A673 (cell line): ENCODE data around the gene EVX2. TPM values are rescaled to one million over a fixed set of nuclear protein-coding genes. Genes with fewer than 3 reads are reported as not detected.

ENCODE experiments used
- BruUV-seq: library from RNA; stranded (reverse); fragments of 400-500 nt; replicated peaks from 2 replicates; lab custom pipeline; 2021; lab: Mats Ljungman, UMichigan
- CTCF ChIA-PET: fragments of 300-600 bp; sonication (Branson Sonifier 250); formaldehyde crosslinking; loops from one replicate; lab custom pipeline; 2022; ENCODE audit warnings: antibody characterized with exemption; lab: Charles Lee
- POLR2A ChIA-PET: fragments of 300-600 bp; sonication (Branson Sonifier 250); formaldehyde crosslinking; loops from one replicate; lab custom pipeline; 2022; ENCODE audit warnings: antibody characterized with exemption; ENCODE audit not compliant: low non-redundant PET; lab: Charles Lee
- DNase-seq: peaks from one replicate; pipeline ENCODE4 v3.0.0-alpha.2; 2015; ENCODE audit warnings: low spot score
- H3K27ac ChIP-seq: fragments of 200-600 bp; sonication (generic); 2 replicates; pipeline ENCODE4 v1.5.1; 2016; ENCODE audit warnings: mixed run types, low read depth, mild to moderate bottlenecking, mixed read lengths, antibody characterized with exemption, low read length; ENCODE audit not compliant: poor library complexity, severe bottlenecking
- H3K27me3 ChIP-seq: fragments of 200-600 bp; sonication (generic); replicated peaks from 2 replicates; pipeline ENCODE4 v1.6.1; 2017; ENCODE audit warnings: mixed run types, low read depth, mild to moderate bottlenecking, mixed read lengths, antibody characterized with exemption, low read length; ENCODE audit not compliant: insufficient read depth, poor library complexity
- H3K36me3 ChIP-seq: fragments of 200-600 bp; sonication (generic); 2 replicates; pipeline ENCODE4 v1.6.1; 2016; ENCODE audit warnings: mixed run types, mild to moderate bottlenecking, mixed read lengths, antibody characterized with exemption, low read length; ENCODE audit not compliant: insufficient read depth, poor library complexity, severe bottlenecking
- H3K4me1 ChIP-seq: fragments of 200-600 bp; sonication (generic); 2 replicates; pipeline ENCODE4 v1.6.1; 2017; ENCODE audit warnings: mixed run types, mild to moderate bottlenecking, mixed read lengths, antibody characterized with exemption, low read length; ENCODE audit not compliant: insufficient read depth, poor library complexity, severe bottlenecking
- H3K4me3 ChIP-seq: fragments of 200-600 bp; sonication (generic); 2 replicates; pipeline ENCODE4 v1.5.1; 2016; ENCODE audit warnings: low read depth, mixed run types, mild to moderate bottlenecking, mixed read lengths, low read length; ENCODE audit not compliant: poor library complexity, severe bottlenecking
- H3K9me3 ChIP-seq: fragments of 200-600 bp; sonication (generic); 2 replicates; pipeline ENCODE4 v1.6.1; 2016; ENCODE audit warnings: mixed run types, low read depth, mild to moderate bottlenecking, mixed read lengths, antibody characterized with exemption, low read length; ENCODE audit not compliant: poor library complexity, severe bottlenecking
- CTCF ChIP-seq: fragments of 300-800, 200-600 bp; sonication (generic); conservative IDR thresholded peaks from 2 replicates; pipeline ENCODE4 v1.5.1; 2017; ENCODE audit warnings: low read depth, mild to moderate bottlenecking, antibody characterized with exemption, low read length, moderate library complexity, mixed read lengths
- EZH2 ChIP-seq: fragments of 200-600 bp; sonication (generic); IDR thresholded peaks from 2 replicates; pipeline ENCODE4 v1.6.1; 2017; ENCODE audit warnings: borderline replicate concordance, low read depth, mild to moderate bottlenecking, mixed read lengths, antibody characterized with exemption, low read length; ENCODE audit not compliant: poor library complexity, severe bottlenecking
- intact Hi-C: fragments of 100-400 bp; cut with micrococcal nuclease; formaldehyde crosslinking; loops from one replicate; pipeline ENCODE4 v1.10.0; 2022; ENCODE audit not compliant: unreplicated experiment
- total RNA-seq: library from RNA; stranded (reverse); gene quantifications from 2 replicates; pipeline ENCODE4 v1.2.3, GENCODE V29; 2021

The EVX2 gene
- total RNA-seq, 1 experiment from 2014 or later: 0.41 TPM

- peaks cover 7% of the 10 kb centered on the region for H3K36me3 ChIP-seq
- peak overlapping the region; percentile 87 for H3K27ac ChIP-seq
- no peaks in the 10 kb centered on the region for H3K27me3 ChIP-seq
- TF ChIP-seq EZH2 (no peak), CTCF (no peak)
- intact Hi-C loops: loop anchor here (5.0 to 10.0 kb wide), 3 partner anchors 1063 to 1393 kb away; partner anchors contain the start of gene CHN1
- ChIA-PET POLR2A (no interaction called here), CTCF (no interaction called here)
- H3K9me3 ChIP-seq: no peaks in the 10 kb centered on the region
- DNase-seq: no peak
- BruUV-seq: no TSS peak
- peak overlapping the region; percentile 68 for H3K4me3 ChIP-seq
- peaks cover 26% of the 10 kb centered on the region for H3K4me1 ChIP-seq
Measured at GRCh38 chr2:176095421-176095820, 11.7 kb upstream of the EVX2 start.

- no peak for DNase-seq
- intact Hi-C loops: loop anchor here (10.0 kb wide), 1 partner anchor 1090 kb away; the partner anchor contains the start of gene CHN1
Measured at GRCh38 chr2:176094349-176094748, 10.6 kb upstream of the EVX2 start.

GRCh38 chr2:176093898-176094249 is 10.1 kb upstream of the EVX2 start:
- no peak for DNase-seq
- ChIA-PET CTCF (no interaction called here), POLR2A (no interaction called here)
- intact Hi-C loops: loop anchor here (10.0 kb wide), 1 partner anchor 1089 kb away; the partner anchor contains the start of gene CHN1
- no TSS peak for BruUV-seq
- peaks cover 7% of the 10 kb centered on the region for H3K36me3 ChIP-seq
- TF ChIP-seq EZH2: no peak
- TF ChIP-seq CTCF: no peak
- H3K9me3 ChIP-seq: no peaks in the 10 kb centered on the region
- peak overlapping the region; percentile 68 for H3K4me3 ChIP-seq
- peak overlapping the region; percentile 45 for H3K27ac ChIP-seq
- H3K27me3 ChIP-seq: no peaks in the 10 kb centered on the region
- H3K4me1 ChIP-seq: peaks cover 26% of the 10 kb centered on the region

More at GRCh38 chr2:176094349-176094748, 10.6 kb upstream of the EVX2 start:
- CTCF ChIA-PET: no interaction called here
- no peak for TF ChIP-seq CTCF
- no peak for TF ChIP-seq EZH2
- peak overlapping the region; percentile 45 for H3K27ac ChIP-seq
- no TSS peak for BruUV-seq
- peak overlapping the region; percentile 68 for H3K4me3 ChIP-seq
- H3K4me1 ChIP-seq: peaks cover 26% of the 10 kb centered on the region
- no peaks in the 10 kb centered on the region for H3K27me3 ChIP-seq
- no peaks in the 10 kb centered on the region for H3K9me3 ChIP-seq
- POLR2A ChIA-PET: interaction anchor here (0.6 kb wide), 1 partner anchor 924 kb away, joined by 5 read pairs; no protein-coding TSS in a partner anchor
- H3K36me3 ChIP-seq: peaks cover 7% of the 10 kb centered on the region
